ENCODE results near the gene MTREX. TPM values are rescaled to one million over a fixed set of nuclear protein-coding genes. Genes with fewer than 3 reads are reported as not detected.

The MTREX gene
- total RNA-seq, 1 experiment from 2014 or later: 123 TPM

DNA sequence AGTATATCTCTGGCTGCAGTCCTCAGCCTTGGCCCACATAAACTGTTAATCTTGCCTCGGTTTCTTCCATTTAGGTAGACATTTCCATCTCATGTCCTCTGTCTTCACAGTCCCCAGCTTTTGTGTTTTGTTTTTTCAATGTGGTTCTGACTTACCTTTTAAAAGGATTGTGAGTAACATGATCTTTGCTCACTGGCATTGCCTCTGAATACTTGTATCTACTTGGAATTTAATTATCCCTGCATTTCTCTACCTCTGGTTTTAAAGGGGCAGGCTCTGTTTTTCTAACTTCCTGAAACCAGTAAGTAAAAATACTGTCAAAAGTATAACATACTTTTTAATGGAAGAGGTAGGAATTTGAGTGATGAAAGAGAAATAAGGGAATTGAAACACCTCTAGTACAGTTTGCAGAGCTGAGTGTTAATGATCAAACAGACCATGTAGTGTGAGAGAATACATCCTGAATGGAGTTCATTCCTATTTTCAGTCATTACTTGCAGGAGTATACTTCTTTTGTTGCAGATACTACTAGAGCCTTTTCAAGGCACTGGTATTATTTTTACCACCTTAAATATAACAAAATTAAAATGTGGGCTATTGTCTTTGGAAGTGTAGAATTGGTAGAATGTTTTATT is 62.6 kb downstream of the MTREX start:
- Histone ChIP-seq H3K23ac (ENCODE audit: insufficient read length, low read depth, low read length) (no peak overlapping the region), H2BK20ac (ENCODE audit: low read depth, low read length, poor library complexity, severe bottlenecking) (no peak overlapping the region), H2AFZ (ENCODE audit: low read length) (no peak overlapping the region), H3K27me3 (ENCODE audit: insufficient read depth, low read length) (no peaks in the 10 kb centered on the region), H4K91ac (ENCODE audit: insufficient read length, low read depth, low read length) (no peak overlapping the region), H3K4ac (ENCODE audit: low read depth, low read length) (no peak overlapping the region), H3K9ac (ENCODE audit: extremely low read depth, insufficient read length, low read length) (no peak overlapping the region), H4K5ac (ENCODE audit: insufficient read length, low read depth, low read length) (no peak overlapping the region), H3K79me2 (ENCODE audit: insufficient read depth, low read length) (no peaks in the 10 kb centered on the region), H2BK15ac (ENCODE audit: low read depth, low read length) (no peak overlapping the region), H3K4me2 (ENCODE audit: insufficient read depth, insufficient read length, low read length) (no peak overlapping the region), H3K18ac (ENCODE audit: insufficient read length, low read depth, low read length) (no peak overlapping the region), H3K56ac (ENCODE audit: insufficient read length, low read depth, low read length) (no peak overlapping the region), H3K27ac (ENCODE audit: insufficient read length, low read depth, low read length) (no peak overlapping the region), H3K23me2 (ENCODE audit: insufficient read length, low read depth, low read length, poor library complexity, severe bottlenecking) (no peaks in the 10 kb centered on the region), H4K8ac (replicated peaks; ENCODE audit: insufficient read length, low read depth, low read length) (no peak overlapping the region), H3T11ph (ENCODE audit: low read length) (no peak overlapping the region), H2BK120ac (ENCODE audit: low read depth, low read length, poor library complexity, severe bottlenecking) (no peak overlapping the region), H3K9me3 (ENCODE audit: control insufficient read depth, low read depth, low read length) (peaks cover 8% of the 10 kb centered on the region), H3K14ac (ENCODE audit: insufficient read depth, low read length) (no peak overlapping the region), H2BK5ac (ENCODE audit: insufficient read length, low read length) (no peak overlapping the region), H4K20me1 (ENCODE audit: control insufficient read depth, insufficient read depth, insufficient read length) (no peaks in the 10 kb centered on the region), H3K4me1 (ENCODE audit: insufficient read depth, low read length) (no peaks in the 10 kb centered on the region), H2AK5ac (ENCODE audit: insufficient read length, low read length) (no peak overlapping the region), H3K79me1 (ENCODE audit: insufficient read depth, low read depth, low read length, poor library complexity, severe bottlenecking) (no peaks in the 10 kb centered on the region), H2BK12ac (ENCODE audit: insufficient read length, low read depth, low read length) (no peak overlapping the region)
- Mint-ChIP-seq H3K4me3 (no peak overlapping the region), H3K9me3 (peaks cover 15 to 18% of the 10 kb centered on the region in 2 experiments), H3K27ac (peak overlapping the region in 1 of 3 experiments; percentile 62; a peak in 3 of 7 replicates), H3K27me3 (ENCODE audit: low read depth) (no peaks in the 10 kb centered on the region), H3K4me1 (no peaks in the 10 kb centered on the region), H3K36me3 (ENCODE audit: insufficient read depth in 1 of 3, low read depth in 3 of 3) (peaks cover 55 to 81% (median 68%) of the 10 kb centered on the region in 3 experiments)
- no peak for DNase-seq
- no CpG with 5 or more reads among the region's 1 CpG for WGBS (ENCODE audit: extremely low coverage, insufficient read length, low lambda C conversion rate)
- TF ChIP-seq, protein P1, sequence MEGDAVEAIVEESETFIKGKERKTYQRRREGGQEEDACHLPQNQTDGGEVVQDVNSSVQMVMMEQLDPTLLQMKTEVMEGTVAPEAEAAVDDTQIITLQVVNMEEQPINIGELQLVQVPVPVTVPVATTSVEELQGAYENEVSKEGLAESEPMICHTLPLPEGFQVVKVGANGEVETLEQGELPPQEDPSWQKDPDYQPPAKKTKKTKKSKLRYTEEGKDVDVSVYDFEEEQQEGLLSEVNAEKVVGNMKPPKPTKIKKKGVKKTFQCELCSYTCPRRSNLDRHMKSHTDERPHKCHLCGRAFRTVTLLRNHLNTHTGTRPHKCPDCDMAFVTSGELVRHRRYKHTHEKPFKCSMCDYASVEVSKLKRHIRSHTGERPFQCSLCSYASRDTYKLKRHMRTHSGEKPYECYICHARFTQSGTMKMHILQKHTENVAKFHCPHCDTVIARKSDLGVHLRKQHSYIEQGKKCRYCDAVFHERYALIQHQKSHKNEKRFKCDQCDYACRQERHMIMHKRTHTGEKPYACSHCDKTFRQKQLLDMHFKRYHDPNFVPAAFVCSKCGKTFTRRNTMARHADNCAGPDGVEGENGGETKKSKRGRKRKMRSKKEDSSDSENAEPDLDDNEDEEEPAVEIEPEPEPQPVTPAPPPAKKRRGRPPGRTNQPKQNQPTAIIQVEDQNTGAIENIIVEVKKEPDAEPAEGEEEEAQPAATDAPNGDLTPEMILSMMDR (conservative IDR thresholded peaks at IDR 0.05): no peak
